A549 (cell line): ENCODE data around the gene KIF14. TPM values are rescaled to one million over a fixed set of nuclear protein-coding genes. Genes with fewer than 3 reads are reported as not detected.

Experiments
- ATAC-seq, 2 experiments: fragments of 200-7000 bp in 1 of 2; fragments of >200 bp in 1 of 2; cut with Nextera tagmentation in 1 of 2; cut with Tn5 transposase in 1 of 2; 3 replicates each; pipeline versions ENCODE4 v1.8.0 to v1.9.1; 2018 to 2020; ENCODE audit warnings: mild to moderate bottlenecking in 1 of 2, moderate library complexity in 1 of 2
- CTCF ChIA-PET: fragments of 300-600 bp; sonication (Branson Sonifier 250); formaldehyde crosslinking; extraction: SDS; loops from one replicate; lab custom pipeline; 2021; ENCODE audit warnings: antibody characterized with exemption, inconsistent platforms; lab: Yijun Ruan, JAX
- POLR2A ChIA-PET: fragments of 350-600 bp; formaldehyde crosslinking; extraction: SDS; loops from one replicate; lab custom pipeline; 2021; ENCODE audit warnings: antibody characterized with exemption, inconsistent platforms; lab: Yijun Ruan, JAX
- DNase-seq, 2 experiments: peaks; one replicate each; pipeline versions ENCODE4 v3.0.0 to v3.0.0-alpha.2; 2011 to 2016; ENCODE audit warnings: low read depth in 1 of 2, low spot score in 1 of 2
- FAIRE-seq: peaks from 2 replicates; lab custom pipeline; 2011; peaks lifted over from hg19 to GRCh38; lab: Jason Lieb, UNC
- H3K27ac ChIP-seq, 2 experiments: fragments of >200 bp; sonication (Bioruptor Twin); formaldehyde crosslinking; 3 replicates each; pipeline ENCODE4 v1.5.1; 2016 to 2017
- H3K4me1 ChIP-seq: fragments of >200 bp; sonication (Bioruptor Twin); formaldehyde crosslinking; 3 replicates; pipeline ENCODE4 v1.6.1; 2016
- H3K4me2 ChIP-seq: fragments of >200 bp; sonication (Bioruptor Twin); formaldehyde crosslinking; 3 replicates; pipeline ENCODE4 v1.6.1; 2016
- H3K4me3 ChIP-seq: fragments of >200 bp; sonication (Bioruptor Twin); formaldehyde crosslinking; 3 replicates; pipeline ENCODE4 v1.5.1; 2016
- H3K9me3 ChIP-seq: fragments of >200 bp; sonication (Bioruptor Twin); formaldehyde crosslinking; 3 replicates; pipeline ENCODE4 v1.6.1; 2016
- CEBPB ChIP-seq, 2 experiments: fragments of >200 bp in 1 of 2; sonication (Bioruptor Twin) in 1 of 2; formaldehyde crosslinking in 1 of 2; IDR thresholded peaks; 2 replicates each; pipeline ENCODE4 v1.6.1; 2012 to 2016
- CTCF ChIP-seq: fragments of >200 bp; sonication (Bioruptor Twin); formaldehyde crosslinking; IDR thresholded peaks from 3 replicates; pipeline ENCODE4 v1.5.1; 2016
- ELK1 ChIP-seq: fragments of 150-350 bp; IDR thresholded peaks from 2 replicates; pipeline ENCODE4 v1.6.1; 2014; ENCODE audit warnings: low read depth, mild to moderate bottlenecking, low read length
- EP300 ChIP-seq, 2 experiments: fragments of >200 bp; sonication (Bioruptor Twin); formaldehyde crosslinking; IDR thresholded peaks; 2 replicates in 1 of 2; 3 replicates in 1 of 2; pipeline ENCODE4 v1.6.1; 2016 to 2017
- ESRRA ChIP-seq: fragments of 150-350 bp; IDR thresholded peaks from 2 replicates; pipeline ENCODE4 v1.6.1; 2014; ENCODE audit warnings: mild to moderate bottlenecking, low read length, borderline replicate concordance
- FOSB ChIP-seq: fragments of 250-450 bp; sonication (Bioruptor Pico); IDR thresholded peaks from 2 replicates; pipeline ENCODE4 v1.5.0; 2020; ENCODE audit warnings: mild to moderate bottlenecking, moderate library complexity
- GATA3 ChIP-seq: IDR thresholded peaks from 2 replicates; pipeline ENCODE4 v1.6.1; 2012; ENCODE audit warnings: borderline replicate concordance
- HDAC2 ChIP-seq: fragments of 200-600 bp; sonication (generic); IDR thresholded peaks from 2 replicates; pipeline ENCODE4 v1.6.1; 2016
- HEYL ChIP-seq: fragments of 250-450 bp; sonication (Bioruptor Pico); IDR thresholded peaks from 2 replicates; pipeline ENCODE4 v1.8.0; 2021; ENCODE audit warnings: mild to moderate bottlenecking, moderate library complexity
- HOXA7 ChIP-seq: fragments of 250-450 bp; sonication (Bioruptor Pico); IDR thresholded peaks from 2 replicates; pipeline ENCODE4 v1.5.0; 2020; ENCODE audit warnings: mild to moderate bottlenecking, moderate library complexity
- HOXB13 ChIP-seq: fragments of 250-450 bp; sonication (Bioruptor Pico); IDR thresholded peaks from 2 replicates; pipeline ENCODE4 v1.5.0; 2020; ENCODE audit warnings: low read depth, mild to moderate bottlenecking, moderate library complexity
- JUN ChIP-seq, 2 experiments: fragments of >200 bp; sonication (Bioruptor Twin); formaldehyde crosslinking; IDR thresholded peaks; 2 replicates in 1 of 2; 3 replicates in 1 of 2; pipeline ENCODE4 v1.6.1; 2016 to 2017
- JUNB ChIP-seq: fragments of >200 bp; sonication (Bioruptor Twin); formaldehyde crosslinking; IDR thresholded peaks from 2 replicates; pipeline ENCODE4 v1.6.1; 2016
- KDM5A ChIP-seq: fragments of 200-600 bp; sonication (generic); IDR thresholded peaks from 2 replicates; pipeline ENCODE4 v1.6.1; 2016; ENCODE audit warnings: antibody characterized with exemption, mild to moderate bottlenecking
- MYC ChIP-seq: IDR thresholded peaks from 2 replicates; pipeline ENCODE4 v1.6.1; 2012; ENCODE audit warnings: mild to moderate bottlenecking, inconsistent platforms, low read length, improper control_type of control experiment, borderline replicate concordance
- NFE2L2 ChIP-seq: fragments of 150-350 bp; conservative IDR thresholded peaks from 2 replicates; pipeline ENCODE4 v1.6.1; 2014; ENCODE audit warnings: low read length
- NPAS2 ChIP-seq: fragments of 250-450 bp; sonication (Bioruptor Pico); IDR thresholded peaks from 2 replicates; pipeline ENCODE4 v1.8.0; 2022; ENCODE audit warnings: mild to moderate bottlenecking, moderate library complexity, borderline replicate concordance
- RFX5 ChIP-seq: fragments of 450-650 bp; IDR thresholded peaks from 2 replicates; pipeline ENCODE4 v1.7.1; 2014; ENCODE audit warnings: antibody characterized with exemption, mild to moderate bottlenecking, moderate library complexity
- TFCP2L1 ChIP-seq: fragments of 250-450 bp; sonication (Bioruptor Pico); IDR thresholded peaks from 2 replicates; pipeline ENCODE4 v1.5.0; 2021; ENCODE audit warnings: mild to moderate bottlenecking
- TP53 ChIP-seq: fragments of 250-450 bp; sonication (Bioruptor Pico); IDR thresholded peaks from 2 replicates; pipeline ENCODE4 v1.5.0; 2021; ENCODE audit warnings: mild to moderate bottlenecking, moderate library complexity
- ZC3H11A ChIP-seq: fragments of 450-650 bp; IDR thresholded peaks from 2 replicates; pipeline ENCODE4 v1.6.1; 2014; ENCODE audit warnings: antibody characterized with exemption, mild to moderate bottlenecking
- ZFP36 ChIP-seq: fragments of 450-650 bp; IDR thresholded peaks from 2 replicates; pipeline ENCODE4 v1.6.1; 2014; ENCODE audit warnings: borderline replicate concordance; ENCODE audit not compliant: partially characterized antibody
- ZSCAN20 ChIP-seq: fragments of 250-450 bp; sonication (Bioruptor Pico); IDR thresholded peaks from 2 replicates; pipeline ENCODE4 v1.8.0; 2022; ENCODE audit warnings: mild to moderate bottlenecking, moderate library complexity
- WGBS: methylation state at CpG from one replicate; pipeline ENCODE4 v1.1.6; 2017; ENCODE audit errors: missing lambda C conversion rate; 5-methylcytosine and 5-hydroxymethylcytosine counted together
- polyA plus RNA-seq, 4 experiments: library from polyadenylated mRNA; depleted of rRNA in 3 of 4; stranded (reverse); fragments of >200 nt; fragmentation: RNase III in 1 of 4; extraction: RNeasy Plus Mini Kit Qiagen cat#74134 plus additional on column Dnase treatment in 1 of 4; gene quantifications; 2 replicates in 3 of 4; 3 replicates in 1 of 4; pipeline ENCODE4 v1.2.3, GENCODE V29; 2011 to 2017
- TF ChIP-seq, protein P1 (sequence below): fragments of 250-450 bp; sonication (Bioruptor Pico); IDR thresholded peaks from 2 replicates; pipeline ENCODE4 v1.5.0; 2020; ENCODE audit warnings: low read depth, mild to moderate bottlenecking, moderate library complexity

KIF14 gene
- polyA plus RNA-seq, 2 of the 4 experiments (the other 2 are of a cell fraction), result 13.0 to 20.4 TPM

DNA sequence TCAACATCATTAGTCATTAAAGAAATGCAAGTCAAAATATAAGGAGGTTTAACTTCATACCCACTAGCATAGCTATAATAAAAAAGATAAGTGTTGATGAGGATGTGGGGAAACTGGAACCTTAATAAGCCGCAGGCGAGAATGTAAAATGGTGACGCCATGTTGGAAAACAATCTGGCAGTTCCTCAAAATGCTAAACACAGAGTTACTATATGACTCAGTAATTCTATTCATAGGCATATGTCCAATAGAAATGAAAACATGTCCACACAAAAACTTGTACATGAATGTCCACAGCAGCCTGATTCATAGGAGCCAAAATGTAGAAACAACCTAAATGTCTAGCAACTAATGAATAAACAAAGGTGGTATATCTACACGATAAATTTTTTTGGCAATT is 26.0 kb upstream of the KIF14 start:
- no peak for DNase-seq
- no peak overlapping the region for H3K4me3 ChIP-seq
- CTCF ChIA-PET, result interaction anchor here (0.9 kb wide), 1 partner anchor 191 kb away, joined by 3 read pairs; no protein-coding TSS in a partner anchor
- TF ChIP-seq ESRRA (no peak), ELK1 (no peak), TFCP2L1 (CRISPR knock-in tag) (no peak), EP300 (IDR thresholded peaks at IDR 0.05) (no peak), CEBPB (IDR thresholded peaks at IDR 0.05) (no peak), ZFP36 (no peak), ZC3H11A (no peak), JUN (IDR thresholded peaks at IDR 0.05) (no peak), NPAS2 (CRISPR knock-in tag) (no peak), KDM5A (no peak), TP53 (CRISPR knock-in tag) (no peak), FOSB (CRISPR knock-in tag) (no peak), CTCF (no peak), GATA3 (no peak)
- TF ChIP-seq, all 56 proteins: peak for 0
- Histone ChIP-seq H3K9me3 (no peaks in the 10 kb centered on the region), H3K4me1 (no peaks in the 10 kb centered on the region), H3K27ac (no peak overlapping the region), H3K4me2 (no peak overlapping the region)
- 93% methylated on average over 4 of the region's 4 CpGs for WGBS
- ATAC-seq (no peak), FAIRE-seq (no peak)
- POLR2A ChIA-PET, result no interaction called here

GRCh38 chr1:200644021-200644420 is 23.5 kb upstream of the KIF14 start:
- Histone ChIP-seq H3K4me1 (peaks cover 18% of the 10 kb centered on the region), H3K4me2 (no peak overlapping the region), H3K27ac (no peak overlapping the region), H3K4me3 (no peak overlapping the region), H3K9me3 (no peaks in the 10 kb centered on the region)
- FAIRE-seq (no peak), DNase-seq (no peak), ATAC-seq (no peak)
- no peak for TF ChIP-seq CTCF
- CTCF ChIA-PET, result interaction anchor here (0.9 to 1.4 kb wide), 4 partner anchors 13 to 159 kb away, joined by 3 to 5 read pairs (median 4); no protein-coding TSS in a partner anchor
- POLR2A ChIA-PET, result interaction anchor here (1.0 kb wide), 1 partner anchor 26 kb away, joined by 5 read pairs; the partner anchor contains the start of gene DDX59

GRCh38 chr1:200642481-200642880 is 21.9 kb upstream of the KIF14 start:
- WGBS, result 95% methylated on average over 6 of the region's 6 CpGs
- TF ChIP-seq, protein P1, sequence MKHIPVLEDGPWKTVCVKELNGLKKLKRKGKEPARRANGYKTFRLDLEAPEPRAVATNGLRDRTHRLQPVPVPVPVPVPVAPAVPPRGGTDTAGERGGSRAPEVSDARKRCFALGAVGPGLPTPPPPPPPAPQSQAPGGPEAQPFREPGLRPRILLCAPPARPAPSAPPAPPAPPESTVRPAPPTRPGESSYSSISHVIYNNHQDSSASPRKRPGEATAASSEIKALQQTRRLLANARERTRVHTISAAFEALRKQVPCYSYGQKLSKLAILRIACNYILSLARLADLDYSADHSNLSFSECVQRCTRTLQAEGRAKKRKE (CRISPR knock-in tag), result no peak
- TF ChIP-seq KDM5A (no peak), JUNB (no peak), RFX5 (no peak), HDAC2 (no peak), HEYL (CRISPR knock-in tag) (no peak), ZSCAN20 (CRISPR knock-in tag) (no peak), ESRRA (no peak), HOXB13 (no peak), MYC (no peak), ELK1 (no peak), NFE2L2 (no peak), HOXA7 (no peak)
- TF ChIP-seq, all 56 proteins: peak for 0

More at GRCh38 chr1:200642481-200642880, 21.9 kb upstream of the KIF14 start:
- DNase-seq, result no peak
- Histone ChIP-seq H3K9me3 (no peaks in the 10 kb centered on the region), H3K4me1 (peaks cover 18% of the 10 kb centered on the region), H3K4me2 (no peak overlapping the region), H3K4me3 (no peak overlapping the region), H3K27ac (0 out of 6 replicates have a peak overlapping the region, but pooled peaks of 1 of the 2 experiments have one; percentile 16)
- ChIA-PET POLR2A (interaction anchor here (0.9 kb wide), 1 partner anchor 27 kb away, joined by 3 read pairs; no protein-coding TSS in a partner anchor), CTCF (interaction anchor here (1.3 to 1.4 kb wide), 3 partner anchors 20 to 161 kb away, joined by 4 to 5 read pairs (median 5); no protein-coding TSS in a partner anchor)
- no peak for ATAC-seq
- FAIRE-seq, result no peak
